Neural crest cell (in vitro differentiated cells): ENCODE data around the gene URGCP. TPM values are rescaled to one million over a fixed set of nuclear protein-coding genes. Genes with fewer than 3 reads are reported as not detected.

ENCODE experiments used
- DNase-seq: peaks from one replicate; pipeline ENCODE4 v3.0.0; 2021; ENCODE audit warnings: low read depth, mixed read lengths, low spot score
- H3K27ac Mint-ChIP-seq: one replicate; pipeline ENCODE4 v1.8.0; 2021; ENCODE audit warnings: mild to moderate bottlenecking, mixed read lengths; ENCODE audit not compliant: unreplicated experiment
- H3K27me3 Mint-ChIP-seq: 2 replicates; pipeline ENCODE4 v1.8.0; 2021; ENCODE audit warnings: low read depth, mild to moderate bottlenecking, mixed read lengths
- H3K36me3 Mint-ChIP-seq: 2 replicates; pipeline ENCODE4 v1.8.0; 2021; ENCODE audit warnings: low read depth, mild to moderate bottlenecking, mixed read lengths
- H3K4me1 Mint-ChIP-seq: 2 replicates; pipeline ENCODE4 v1.8.0; 2021; ENCODE audit warnings: mixed read lengths
- H3K4me3 Mint-ChIP-seq: one replicate; pipeline ENCODE4 v1.8.0; 2021; ENCODE audit warnings: mild to moderate bottlenecking, mixed read lengths
- H3K9me3 Mint-ChIP-seq: 2 replicates; pipeline ENCODE4 v1.8.0; 2021; ENCODE audit warnings: mixed read lengths
- total RNA-seq: library from RNA; stranded (reverse); gene quantifications from 2 replicates; pipeline ENCODE4 v1.2.1, GENCODE V29; 2021
- TF ChIP-seq, protein P1 (sequence below): fragments of 200-600 bp; sonication (generic); conservative IDR thresholded peaks from 2 replicates; pipeline ENCODE4 v1.5.0; 2021; ENCODE audit warnings: antibody characterized with exemption, mild to moderate bottlenecking

URGCP gene
- total RNA-seq, 1 donor from 2014 or later: 30.0 TPM

DNA sequence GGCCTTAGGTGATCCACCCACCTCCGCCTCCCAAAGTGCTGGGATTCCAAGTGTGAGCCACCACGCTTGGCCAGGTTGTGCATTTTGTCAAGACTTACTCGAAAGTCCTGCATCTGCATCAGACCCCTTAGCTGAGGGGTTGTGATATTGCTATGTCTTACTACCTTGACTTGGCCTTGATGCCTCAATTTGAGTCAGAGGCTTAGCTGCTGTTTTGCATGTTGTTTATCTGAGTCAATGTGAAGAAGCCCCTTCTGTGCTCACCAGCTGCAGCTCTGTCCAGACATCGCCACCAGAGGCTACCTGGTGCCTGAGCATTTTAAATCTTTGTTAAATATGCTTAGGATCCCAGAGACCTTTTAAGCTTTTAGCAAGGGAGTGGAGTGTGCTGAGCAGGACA, 37.9 kb upstream of the URGCP start:
- no peak for DNase-seq
- no peaks in the 10 kb centered on the region for H3K4me1 Mint-ChIP-seq
- peaks cover 7% of the 10 kb centered on the region for H3K36me3 Mint-ChIP-seq
- H3K4me3 Mint-ChIP-seq: no peak overlapping the region
- TF ChIP-seq, protein P1, sequence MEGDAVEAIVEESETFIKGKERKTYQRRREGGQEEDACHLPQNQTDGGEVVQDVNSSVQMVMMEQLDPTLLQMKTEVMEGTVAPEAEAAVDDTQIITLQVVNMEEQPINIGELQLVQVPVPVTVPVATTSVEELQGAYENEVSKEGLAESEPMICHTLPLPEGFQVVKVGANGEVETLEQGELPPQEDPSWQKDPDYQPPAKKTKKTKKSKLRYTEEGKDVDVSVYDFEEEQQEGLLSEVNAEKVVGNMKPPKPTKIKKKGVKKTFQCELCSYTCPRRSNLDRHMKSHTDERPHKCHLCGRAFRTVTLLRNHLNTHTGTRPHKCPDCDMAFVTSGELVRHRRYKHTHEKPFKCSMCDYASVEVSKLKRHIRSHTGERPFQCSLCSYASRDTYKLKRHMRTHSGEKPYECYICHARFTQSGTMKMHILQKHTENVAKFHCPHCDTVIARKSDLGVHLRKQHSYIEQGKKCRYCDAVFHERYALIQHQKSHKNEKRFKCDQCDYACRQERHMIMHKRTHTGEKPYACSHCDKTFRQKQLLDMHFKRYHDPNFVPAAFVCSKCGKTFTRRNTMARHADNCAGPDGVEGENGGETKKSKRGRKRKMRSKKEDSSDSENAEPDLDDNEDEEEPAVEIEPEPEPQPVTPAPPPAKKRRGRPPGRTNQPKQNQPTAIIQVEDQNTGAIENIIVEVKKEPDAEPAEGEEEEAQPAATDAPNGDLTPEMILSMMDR: no peak
- no peak overlapping the region for H3K27ac Mint-ChIP-seq
- H3K27me3 Mint-ChIP-seq: no peaks in the 10 kb centered on the region
- H3K9me3 Mint-ChIP-seq: no peaks in the 10 kb centered on the region

GRCh38 chr7:43943417-43944187, 37.2 kb upstream of the URGCP start:
- no peak for DNase-seq
- Mint-ChIP-seq H3K27ac (no peak overlapping the region), H3K9me3 (no peaks in the 10 kb centered on the region), H3K4me3 (no peak overlapping the region), H3K4me1 (no peaks in the 10 kb centered on the region), H3K27me3 (no peaks in the 10 kb centered on the region), H3K36me3 (peaks cover 7% of the 10 kb centered on the region)
- TF ChIP-seq, protein P1: no peak

DNA sequence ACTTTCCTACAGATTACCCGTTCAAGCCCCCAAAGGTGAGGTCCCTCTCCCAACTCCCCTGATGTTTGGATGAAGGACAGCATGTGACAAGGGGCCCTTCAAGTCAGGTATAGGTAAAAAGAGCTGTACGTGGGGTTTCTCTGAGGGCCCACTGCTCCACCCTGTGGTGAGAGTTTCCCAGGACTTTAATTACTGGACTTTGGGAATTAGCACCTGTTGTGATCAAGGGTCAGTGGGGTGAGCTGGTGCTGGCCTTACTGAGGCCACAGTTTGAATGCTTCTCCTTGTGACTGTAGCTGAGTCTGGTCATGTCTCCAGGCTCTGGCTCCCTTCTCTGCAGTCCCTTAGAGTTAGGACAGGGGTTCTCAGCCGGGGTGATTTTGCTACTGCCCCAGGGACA, 36.6 kb upstream of the URGCP start:
- H3K9me3 Mint-ChIP-seq: no peaks in the 10 kb centered on the region
- H3K27ac Mint-ChIP-seq: no peak overlapping the region
- no peak for DNase-seq

GRCh38 chr7:43942250-43942649, 35.9 kb upstream of the URGCP start:
- no peak for DNase-seq
- H3K9me3 Mint-ChIP-seq: no peaks in the 10 kb centered on the region
- no peaks in the 10 kb centered on the region for H3K4me1 Mint-ChIP-seq
- H3K36me3 Mint-ChIP-seq: no peaks in the 10 kb centered on the region
- H3K27ac Mint-ChIP-seq: no peak overlapping the region
- TF ChIP-seq, protein P1: no peak
- H3K4me3 Mint-ChIP-seq: no peak overlapping the region
- H3K27me3 Mint-ChIP-seq: no peaks in the 10 kb centered on the region

More for the DNA sequence above, 36.6 kb upstream of the URGCP start:
- no peak overlapping the region for H3K4me3 Mint-ChIP-seq
- H3K4me1 Mint-ChIP-seq: no peaks in the 10 kb centered on the region
- H3K36me3 Mint-ChIP-seq: peaks cover 4% of the 10 kb centered on the region
- TF ChIP-seq, protein P1: no peak
- no peaks in the 10 kb centered on the region for H3K27me3 Mint-ChIP-seq

DNA sequence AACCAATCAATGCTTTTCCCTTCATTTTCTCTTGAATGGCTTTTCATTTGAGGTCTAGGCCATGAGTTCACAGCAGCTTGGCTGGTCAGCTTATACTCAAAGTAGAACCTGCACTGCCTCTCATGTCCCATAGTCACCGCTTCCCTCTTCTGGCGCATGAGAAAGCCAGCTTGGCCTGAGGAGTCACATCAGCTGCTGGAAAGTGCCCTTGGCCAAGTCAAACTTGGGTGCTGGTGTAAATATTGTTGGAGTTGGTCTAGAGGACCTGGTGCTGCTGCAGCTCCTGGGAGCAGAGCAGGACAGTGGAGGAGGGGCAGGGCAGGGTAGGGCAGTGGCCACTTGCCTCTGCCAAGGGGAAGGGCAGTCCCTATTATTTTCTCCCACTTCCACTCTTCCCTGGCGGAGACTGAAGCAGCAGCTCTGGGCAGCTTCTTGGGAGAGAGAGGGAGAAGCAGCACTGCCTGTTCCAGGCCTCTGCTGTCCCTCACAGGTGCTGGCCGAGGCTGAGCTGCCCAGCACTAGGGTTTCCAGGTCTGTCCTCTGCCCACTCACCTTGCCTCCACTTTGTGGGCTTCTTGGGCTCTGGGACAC, 32.6 kb upstream of the URGCP start:
- H3K27ac Mint-ChIP-seq: no peak overlapping the region
- TF ChIP-seq, protein P1: no peak
- no peak for DNase-seq
- H3K27me3 Mint-ChIP-seq: no peaks in the 10 kb centered on the region
- no peaks in the 10 kb centered on the region for H3K9me3 Mint-ChIP-seq
- no peaks in the 10 kb centered on the region for H3K36me3 Mint-ChIP-seq
- H3K4me3 Mint-ChIP-seq: no peak overlapping the region
- no peaks in the 10 kb centered on the region for H3K4me1 Mint-ChIP-seq
